NK-92 treated with Interleukin-12 subunit alpha and Interleukin-12 subunit beta, amount 100 ng/mL, for 24 hours (cell line): ENCODE data around the gene MCOLN1.
"Not testable (repeated sequence)": the region's sequence is repeated elsewhere in the genome, so short reads cannot be mapped to it uniquely, and the experiment has no call there.

Experiments
- DNase-seq: peaks from one replicate; lab custom pipeline; 2025; lab: John Stamatoyannopoulos, UW

The MCOLN1 gene

DNA sequence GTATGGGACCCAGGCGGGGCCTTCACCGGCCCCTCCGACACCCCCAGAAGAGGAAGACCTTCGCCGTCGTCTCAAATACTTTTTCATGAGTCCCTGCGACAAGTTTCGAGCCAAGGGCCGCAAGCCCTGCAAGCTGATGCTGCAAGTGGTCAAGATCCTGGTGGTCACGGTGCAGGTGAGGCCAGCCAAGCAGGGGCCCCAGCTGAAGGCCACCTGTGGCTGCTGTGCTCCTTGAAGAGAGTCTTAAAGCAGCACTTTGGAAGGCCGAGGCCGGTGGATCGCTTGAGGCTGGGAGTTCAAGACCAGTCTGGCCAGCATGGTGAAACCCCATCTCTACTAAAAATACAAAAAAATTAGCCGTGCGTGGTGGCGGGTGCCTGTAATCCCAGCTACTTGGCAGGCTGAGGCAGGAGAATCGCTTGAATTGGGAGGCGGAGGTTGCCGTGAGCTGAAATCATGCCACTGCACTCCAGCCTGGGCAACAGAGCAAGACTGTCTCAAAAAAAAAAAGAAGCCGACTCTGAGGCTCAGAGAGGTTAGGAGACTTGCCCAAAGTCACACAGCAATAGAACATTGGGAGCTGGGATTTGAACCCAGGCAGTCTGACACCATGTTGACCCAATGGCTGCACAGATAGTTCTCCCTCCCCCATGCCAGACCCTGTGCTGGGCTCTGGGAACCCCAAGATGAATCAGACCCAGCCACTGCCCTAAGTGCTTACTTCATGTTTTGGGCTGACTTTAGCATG lies 2.7 kb downstream of the MCOLN1 start:
- no peak for DNase-seq

DNA sequence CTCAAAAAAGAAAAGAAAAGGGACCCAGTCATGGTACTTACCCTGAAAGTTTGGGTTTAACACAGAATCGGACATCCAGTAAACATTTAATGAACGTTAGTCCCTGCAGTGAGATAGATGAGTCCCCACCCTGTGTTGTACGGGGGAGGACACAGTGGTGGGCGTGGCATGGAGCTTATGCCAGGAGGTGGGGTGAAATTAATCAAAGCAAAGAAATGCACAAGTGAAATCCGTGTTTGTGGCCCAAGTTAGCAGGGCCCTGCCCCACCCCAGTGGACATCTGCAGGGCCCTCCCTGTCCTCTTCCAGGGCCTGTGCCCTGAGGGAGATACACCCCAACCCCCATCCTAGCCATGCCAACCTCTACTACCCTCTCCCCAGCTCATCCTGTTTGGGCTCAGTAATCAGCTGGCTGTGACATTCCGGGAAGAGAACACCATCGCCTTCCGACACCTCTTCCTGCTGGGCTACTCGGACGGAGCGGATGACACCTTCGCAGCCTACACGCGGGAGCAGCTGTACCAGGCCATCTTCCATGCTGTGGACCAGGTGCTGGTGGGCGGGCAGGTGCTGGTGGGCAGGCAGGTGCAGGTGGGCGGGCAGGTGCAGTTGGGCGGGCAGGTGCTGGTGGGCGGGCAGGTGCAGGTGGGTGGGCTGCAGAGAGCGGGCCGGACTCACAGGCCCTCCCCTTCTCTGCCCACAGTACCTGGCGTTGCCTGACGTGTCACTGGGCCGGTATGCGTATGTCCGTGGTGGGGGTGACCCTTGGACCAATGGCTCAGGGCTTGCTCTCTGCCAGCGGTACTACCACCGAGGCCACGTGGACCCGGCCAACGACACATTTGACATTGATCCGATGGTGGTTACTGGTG lies 3.9 kb downstream of the MCOLN1 start:
- no peak for DNase-seq

DNA sequence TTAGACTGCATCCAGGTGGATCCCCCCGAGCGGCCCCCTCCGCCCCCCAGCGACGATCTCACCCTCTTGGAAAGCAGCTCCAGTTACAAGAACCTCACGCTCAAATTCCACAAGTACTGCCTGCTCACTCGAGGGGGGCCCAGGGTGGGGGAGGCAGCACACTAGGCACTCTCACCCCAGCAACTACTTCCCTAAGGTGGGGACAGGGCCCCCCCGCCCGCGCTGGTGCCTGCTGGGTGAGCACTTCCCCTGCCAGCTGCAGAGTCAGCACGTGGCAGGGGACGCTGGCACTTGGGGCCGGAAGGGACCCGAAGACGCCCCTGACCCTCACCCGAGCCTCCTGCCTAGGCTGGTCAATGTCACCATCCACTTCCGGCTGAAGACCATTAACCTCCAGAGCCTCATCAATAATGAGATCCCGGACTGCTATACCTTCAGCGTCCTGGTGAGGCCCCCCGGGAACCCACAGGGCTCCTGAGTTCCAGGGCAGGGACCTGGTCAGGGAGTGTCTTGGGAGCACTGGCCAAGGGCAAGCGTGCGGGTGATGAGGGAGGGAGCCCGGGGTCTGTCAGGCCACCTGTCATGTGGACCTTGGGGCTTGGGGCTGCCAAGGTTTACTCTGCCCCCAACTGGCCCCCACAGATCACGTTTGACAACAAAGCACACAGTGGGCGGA lies 5.2 kb downstream of the MCOLN1 start:
- no peak for DNase-seq

DNA sequence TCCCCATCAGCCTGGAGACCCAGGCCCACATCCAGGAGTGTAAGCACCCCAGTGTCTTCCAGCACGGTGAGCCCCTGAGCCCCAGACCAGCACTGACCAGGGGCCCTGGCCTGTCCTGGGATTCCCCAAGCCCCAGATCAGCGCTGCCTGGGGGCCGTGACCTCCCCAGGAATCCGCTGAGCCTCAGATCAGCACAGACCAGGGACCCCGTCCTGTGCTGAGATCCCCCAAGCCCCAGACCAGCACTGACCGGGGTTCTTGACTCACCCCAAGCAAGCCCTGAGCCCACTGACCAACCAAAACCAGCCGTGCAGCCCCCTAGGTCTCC lies 5.7 kb downstream of the MCOLN1 start:
- DNase-seq: no peak

DNA sequence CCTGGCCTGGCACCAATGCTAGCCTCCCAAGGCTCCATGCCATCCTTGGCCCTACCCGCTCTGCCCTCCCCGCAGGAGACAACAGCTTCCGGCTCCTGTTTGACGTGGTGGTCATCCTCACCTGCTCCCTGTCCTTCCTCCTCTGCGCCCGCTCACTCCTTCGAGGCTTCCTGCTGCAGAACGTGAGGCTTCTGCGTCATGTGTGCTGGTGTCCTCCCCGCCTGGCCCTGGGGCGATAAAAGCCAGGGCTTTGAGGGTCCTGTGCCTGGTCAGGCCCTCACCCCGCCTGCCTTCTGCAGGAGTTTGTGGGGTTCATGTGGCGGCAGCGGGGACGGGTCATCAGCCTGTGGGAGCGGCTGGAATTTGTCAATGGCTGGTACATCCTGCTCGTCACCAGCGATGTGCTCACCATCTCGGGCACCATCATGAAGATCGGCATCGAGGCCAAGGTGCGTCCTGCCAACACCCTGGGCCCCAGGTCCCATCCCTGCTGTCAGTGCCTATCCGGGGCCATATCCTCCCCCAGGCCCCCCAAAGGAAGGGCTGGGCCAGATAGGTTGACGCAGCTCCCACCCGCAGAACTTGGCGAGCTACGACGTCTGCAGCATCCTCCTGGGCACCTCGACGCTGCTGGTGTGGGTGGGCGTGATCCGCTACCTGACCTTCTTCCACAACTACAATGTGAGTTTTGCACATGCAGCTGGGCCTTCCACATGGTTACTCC lies 6.3 kb downstream of the MCOLN1 start:
- DNase-seq: no peak

DNA sequence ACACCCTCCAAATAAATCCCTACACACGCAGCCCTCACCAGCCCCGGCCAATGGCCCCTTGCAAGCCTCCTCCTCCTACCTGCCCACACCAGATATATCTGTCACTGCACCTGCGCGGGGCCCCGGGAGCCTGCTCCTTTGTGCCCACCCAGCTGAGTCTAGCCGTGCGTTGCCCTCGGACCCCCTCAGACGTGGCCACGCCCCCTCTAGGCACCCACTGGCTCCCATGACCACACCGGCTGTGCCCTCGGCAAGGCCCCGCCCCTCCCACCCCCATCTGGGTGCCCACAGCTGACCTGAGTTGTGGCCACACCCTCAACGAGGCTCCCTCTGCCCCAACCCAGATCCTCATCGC lies 6.8 kb downstream of the MCOLN1 start:
- no peak for DNase-seq

DNA sequence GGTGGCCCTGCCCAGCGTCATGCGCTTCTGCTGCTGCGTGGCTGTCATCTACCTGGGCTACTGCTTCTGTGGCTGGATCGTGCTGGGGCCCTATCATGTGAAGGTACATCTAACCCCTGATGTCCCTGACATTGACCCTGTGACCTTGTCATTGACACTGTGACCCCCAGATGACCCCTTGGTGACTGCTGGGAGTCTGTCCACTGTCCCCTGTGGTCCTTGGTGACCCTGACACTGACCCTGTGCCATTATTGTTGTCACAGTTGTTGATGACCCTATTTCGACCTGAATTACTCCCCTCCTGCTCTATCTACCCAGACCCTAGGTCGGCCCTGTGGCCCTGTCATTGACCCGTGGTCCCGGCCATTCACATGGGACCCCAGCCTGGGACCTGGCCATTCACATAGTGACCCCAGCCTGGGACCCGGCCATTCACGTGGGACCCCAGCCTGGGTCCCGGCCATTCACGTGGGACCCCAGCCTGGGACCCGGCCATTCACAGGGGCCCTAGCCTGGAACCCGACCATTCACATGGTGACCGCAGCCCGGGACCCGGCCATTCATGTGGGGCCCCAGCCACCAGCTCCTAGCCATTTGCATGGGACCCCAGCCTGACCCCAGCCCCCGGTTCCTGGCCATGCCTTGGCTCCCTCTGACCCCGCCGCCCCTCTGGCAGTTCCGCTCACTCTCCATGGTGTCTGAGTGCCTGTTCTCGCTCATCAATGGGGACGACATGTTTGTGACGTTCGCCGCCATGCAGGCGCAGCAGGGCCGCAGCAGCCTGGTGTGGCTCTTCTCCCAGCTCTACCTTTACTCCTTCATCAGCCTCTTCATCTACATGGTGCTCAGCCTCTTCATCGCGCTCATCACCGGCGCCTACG lies 7.4 kb downstream of the MCOLN1 start:
- DNase-seq: no peak

DNA sequence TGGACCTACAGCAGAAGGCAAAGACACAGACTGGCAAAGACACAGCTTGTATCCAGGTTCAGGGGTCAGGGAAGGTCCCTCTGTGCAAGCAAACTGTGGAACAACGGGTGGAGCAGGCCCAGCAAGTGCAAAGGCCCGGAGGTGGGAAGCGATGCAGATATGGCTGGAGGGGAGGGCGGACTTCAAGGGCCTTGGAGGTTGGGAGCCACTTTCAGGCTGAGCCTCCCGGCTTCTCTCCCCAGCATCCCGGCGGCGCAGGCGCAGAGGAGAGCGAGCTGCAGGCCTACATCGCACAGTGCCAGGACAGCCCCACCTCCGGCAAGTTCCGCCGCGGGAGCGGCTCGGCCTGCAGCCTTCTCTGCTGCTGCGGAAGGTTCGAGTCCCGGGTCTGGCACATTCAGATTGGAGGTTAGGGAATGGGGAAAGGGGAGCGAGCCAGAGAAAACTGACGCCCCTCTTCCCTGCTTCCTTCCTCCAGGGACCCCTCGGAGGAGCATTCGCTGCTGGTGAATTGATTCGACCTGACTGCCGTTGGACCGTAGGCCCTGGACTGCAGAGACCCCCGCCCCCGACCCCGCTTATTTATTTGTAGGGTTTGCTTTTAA lies 11.0 kb downstream of the MCOLN1 start:
- no peak for DNase-seq

DNA sequence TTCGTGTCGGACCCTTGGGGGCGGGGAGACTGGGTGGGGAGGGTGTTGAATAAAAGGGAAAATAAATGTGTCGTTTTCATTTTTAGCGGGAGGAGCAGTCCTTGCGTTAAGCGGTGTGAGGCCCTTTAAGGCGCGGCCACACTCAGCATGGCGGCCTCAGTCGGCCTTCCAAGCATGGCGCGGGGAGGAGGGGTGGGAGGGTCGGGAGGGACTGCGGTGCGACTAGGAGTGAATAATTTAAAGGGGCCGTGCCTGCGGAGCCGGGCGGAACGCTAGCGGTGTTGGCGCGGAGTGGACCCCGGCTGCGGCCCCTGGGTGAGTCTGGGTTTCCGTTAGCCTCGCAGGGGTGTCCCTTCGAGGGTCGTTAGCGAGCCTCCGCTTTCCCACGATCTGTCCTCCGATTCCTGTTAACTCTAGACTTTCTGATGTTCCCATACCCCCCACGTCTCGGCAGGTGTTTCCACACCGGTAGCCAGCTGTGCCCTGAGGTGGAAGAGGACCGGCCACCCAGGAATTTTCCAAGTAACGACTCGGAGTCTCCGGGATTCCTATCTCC lies 11.6 kb downstream of the MCOLN1 start:
- peak; percentile 71 for DNase-seq

DNA sequence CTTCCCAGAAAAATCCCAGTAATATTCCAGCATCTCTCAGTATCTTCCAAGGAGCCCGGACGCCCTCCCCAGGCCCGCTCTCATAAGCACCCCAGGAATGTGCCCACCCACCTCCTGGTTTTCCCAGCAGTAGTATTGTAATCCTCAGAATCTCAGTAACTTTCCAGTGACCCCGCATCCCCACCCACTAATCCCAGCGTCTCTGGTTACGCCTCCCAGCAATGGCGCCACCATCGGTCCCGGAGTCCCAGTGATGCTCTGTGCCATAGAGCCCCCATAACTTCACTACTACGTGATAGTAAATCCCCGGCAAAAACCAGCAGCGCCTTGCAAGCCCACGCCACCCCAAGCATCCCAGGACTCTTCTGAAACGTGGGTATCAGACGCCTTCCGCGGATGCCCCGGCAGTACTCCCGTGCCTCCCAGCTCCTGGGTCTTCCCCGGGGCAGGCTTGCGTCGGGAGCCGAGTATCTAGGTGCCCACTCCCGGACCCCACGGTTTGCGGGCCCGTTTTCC lies 12.2 kb downstream of the MCOLN1 start:
- no peak for DNase-seq

DNA sequence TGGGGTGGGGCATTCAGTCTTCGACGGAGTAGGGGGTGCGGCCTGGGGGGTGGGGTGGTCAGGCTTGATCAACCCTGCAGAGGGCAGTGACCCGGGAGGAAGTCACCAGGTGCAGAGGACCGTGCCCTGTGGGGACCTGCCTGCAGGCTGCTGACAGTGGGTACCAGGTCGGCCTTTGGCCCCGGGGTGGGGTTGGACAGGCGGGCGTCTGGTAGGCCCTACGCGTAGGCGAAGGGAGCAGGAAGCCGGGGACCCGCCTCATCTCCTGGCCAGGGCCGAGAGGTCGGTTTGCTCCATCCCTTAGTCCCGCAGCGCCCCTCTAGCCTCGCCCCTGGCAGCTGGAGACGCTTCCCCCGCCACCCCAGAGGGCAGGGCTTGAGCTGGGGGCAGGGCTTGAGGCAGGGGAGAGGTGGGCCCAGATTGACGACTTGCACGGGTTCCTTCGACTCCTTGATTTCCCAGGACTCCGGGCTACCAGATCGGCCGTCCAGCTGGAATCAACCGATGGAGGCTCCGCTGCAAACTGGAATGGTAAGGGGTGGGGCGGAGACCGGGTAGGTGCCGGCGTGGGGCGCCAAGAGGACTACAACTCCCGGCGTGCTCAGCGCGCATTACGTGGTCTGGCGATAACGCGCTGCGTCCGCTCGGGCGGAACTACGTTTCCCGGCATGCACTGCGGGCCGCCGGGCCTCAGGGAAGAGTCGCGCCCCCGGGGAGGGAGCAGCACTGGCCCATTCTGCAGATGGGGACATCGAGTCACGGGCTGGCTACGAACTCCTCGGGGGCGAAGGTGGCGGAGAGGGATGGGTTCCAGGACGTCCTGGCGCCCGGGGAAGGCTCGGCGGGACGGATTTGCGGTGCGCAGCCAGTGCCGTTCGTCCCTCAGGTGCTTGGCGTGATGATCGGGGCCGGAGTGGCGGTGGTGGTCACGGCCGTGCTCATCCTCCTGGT lies 12.9 kb downstream of the MCOLN1 start, which contains the start of gene PNPLA6:
Gene PNPLA6 (plus strand): TSS at position 671 of the 951 bp plus-strand sequence. CDS start 72 bp downstream, at position 743.
- peak; percentile 91 for DNase-seq

DNA sequence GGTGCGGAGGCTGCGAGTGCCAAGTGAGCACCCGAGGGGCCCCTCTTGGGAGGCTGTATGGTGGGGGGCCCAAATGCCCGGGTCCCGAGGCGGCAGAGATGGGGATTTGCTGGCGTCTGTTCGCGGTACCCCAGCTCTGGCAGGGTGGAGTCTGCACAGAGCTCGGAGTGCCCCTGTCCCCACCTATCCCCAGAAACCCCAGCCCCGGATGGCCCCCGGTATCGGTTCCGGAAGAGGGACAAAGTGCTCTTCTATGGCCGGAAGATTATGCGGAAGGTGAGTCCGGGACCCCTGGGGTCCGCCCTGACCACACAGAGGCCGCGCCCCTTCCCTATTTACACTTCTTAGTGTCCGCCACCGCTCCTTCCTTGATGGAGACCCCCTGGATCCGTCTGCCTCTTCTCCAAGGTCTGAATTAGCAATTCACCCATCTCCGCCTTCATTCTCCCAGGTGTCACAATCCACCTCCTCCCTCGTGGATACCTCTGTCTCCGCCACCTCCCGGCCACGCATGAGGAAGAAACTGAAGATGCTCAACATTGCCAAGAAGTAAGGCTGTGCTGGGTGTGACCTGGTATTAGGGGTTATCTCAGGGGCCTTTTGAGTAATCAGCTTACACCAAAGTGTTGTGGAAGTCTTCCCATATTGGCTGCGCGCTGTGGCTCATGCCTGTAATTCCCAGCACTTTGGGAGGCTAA lies 13.7 kb downstream of the MCOLN1 start:
- no peak for DNase-seq

DNA sequence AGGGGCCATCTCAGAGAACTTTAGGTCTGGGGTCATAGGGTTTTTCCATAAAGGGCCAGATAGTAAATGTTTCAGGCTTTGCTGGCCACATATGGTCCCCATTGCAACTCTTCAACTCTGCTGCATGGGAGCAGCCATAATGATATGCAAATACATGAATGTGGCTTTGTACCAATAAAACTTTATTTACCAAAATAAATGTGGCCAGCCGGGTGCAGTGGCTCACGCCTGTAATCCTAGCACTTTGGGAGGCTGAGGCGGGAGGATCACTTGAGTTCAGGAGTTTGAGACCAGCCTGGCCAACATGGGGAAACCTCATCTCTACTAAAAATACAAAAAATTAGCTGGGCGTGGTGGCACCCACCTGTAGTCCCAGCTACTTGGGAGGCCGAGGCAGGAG lies 16.6 kb downstream of the MCOLN1 start:
- not testable (repeated sequence) for DNase-seq

DNA sequence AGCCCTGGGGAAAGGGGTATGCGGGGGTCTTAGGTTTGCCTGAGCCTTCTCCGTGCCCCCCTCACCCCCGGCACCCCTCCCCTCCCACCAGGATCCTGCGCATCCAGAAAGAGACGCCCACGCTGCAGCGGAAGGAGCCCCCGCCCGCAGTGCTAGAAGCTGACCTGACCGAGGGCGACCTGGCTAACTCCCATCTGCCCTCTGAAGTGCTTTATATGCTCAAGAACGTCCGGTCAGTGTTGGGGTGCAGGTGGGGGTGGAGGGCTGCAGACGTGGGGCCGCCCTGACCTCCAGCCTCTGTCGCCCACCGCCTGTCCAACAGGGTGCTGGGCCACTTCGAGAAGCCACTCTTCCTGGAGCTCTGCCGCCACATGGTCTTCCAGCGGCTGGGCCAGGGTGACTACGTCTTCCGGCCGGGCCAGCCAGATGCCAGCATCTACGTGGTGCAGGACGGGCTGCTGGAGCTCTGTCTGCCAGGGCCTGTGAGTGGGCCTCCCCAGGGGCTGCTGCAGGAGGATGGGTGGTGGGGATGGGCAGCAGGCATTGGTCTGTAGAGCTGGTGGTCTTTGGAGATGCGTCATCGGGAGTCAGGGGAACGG lies 17.5 kb downstream of the MCOLN1 start:
- DNase-seq: no peak

DNA sequence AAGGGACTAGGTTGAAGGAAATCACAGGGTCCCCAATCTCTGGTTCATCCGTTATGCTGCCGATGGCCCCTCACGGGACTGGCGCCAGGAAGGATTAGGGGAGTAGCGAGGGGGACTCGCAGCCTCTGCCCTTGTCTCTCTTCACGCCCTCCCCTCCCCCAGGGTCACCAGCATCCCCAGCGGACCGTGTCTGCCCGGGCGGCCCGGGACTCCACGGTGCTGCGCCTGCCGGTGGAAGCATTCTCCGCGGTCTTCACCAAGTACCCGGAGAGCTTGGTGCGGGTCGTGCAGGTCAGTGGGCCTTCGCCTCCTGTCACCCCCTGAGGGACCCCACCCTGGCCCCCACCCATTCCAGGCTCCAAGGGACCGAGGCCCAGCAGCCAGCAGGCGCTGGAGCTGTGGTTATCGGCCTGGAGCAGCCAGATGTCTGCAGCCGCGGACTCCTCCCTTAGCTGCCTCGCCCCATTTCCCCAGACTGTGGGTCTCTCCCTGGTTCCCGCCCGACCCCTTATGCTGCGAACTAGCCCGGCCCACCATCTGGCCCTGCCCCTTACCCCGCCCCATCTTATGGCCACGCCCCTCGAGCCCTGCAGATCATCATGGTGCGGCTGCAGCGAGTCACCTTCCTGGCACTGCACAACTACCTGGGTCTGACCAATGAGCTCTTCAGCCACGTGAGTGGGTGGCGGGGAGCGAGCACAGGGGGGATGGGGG lies 18.5 kb downstream of the MCOLN1 start:
- DNase-seq: no peak

DNA sequence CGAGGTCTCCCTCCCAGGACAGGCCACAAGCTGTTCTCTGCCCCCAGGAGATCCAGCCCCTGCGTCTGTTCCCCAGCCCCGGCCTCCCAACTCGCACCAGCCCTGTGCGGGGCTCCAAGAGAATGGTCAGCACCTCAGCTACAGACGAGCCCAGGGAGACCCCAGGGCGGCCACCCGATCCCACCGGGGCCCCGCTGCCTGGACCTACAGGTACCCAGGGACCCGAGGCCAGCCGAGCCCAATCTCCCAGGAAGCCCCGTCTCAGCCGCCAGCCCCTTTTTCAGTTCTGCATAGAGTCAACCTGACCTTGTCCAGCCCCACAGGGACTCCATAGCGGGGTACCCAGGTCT lies 19.0 kb downstream of the MCOLN1 start:
- no peak for DNase-seq

DNA sequence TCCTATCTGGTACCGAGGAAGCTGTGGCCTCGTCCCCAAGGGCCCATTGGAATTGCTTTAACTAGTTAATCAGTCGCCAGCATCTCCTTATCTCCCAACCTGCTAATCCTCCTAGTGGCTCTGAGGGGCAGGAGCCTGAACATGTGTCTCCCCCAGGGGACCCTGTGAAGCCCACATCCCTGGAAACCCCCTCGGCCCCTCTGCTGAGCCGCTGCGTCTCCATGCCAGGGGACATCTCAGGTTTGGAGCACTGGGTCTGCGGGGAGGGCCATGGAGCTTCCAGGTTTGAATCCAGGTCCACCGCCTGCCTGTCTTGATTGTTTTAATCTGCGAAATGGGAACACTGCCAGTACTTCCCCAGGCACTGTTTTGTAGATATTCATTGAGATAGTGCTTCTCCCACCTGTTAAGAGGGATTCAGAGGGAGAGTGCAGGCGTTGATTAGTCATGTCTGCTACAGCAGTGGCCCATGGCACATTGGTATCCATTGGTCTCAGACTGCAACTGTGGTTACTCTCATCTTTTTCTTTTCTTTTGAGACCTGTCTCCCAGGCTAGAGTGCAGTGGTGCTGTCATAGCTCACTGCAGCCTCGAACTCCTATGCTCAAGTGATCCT lies 19.5 kb downstream of the MCOLN1 start:
- no peak for DNase-seq
